Panc1 (cell line): ENCODE measurements around the gene BAIAP3.

Experiments
- CTCF ChIP-seq: fragments of 450-650 bp; IDR thresholded peaks from 2 replicates; pipeline ENCODE4 v1.5.1; 2017; ENCODE audit warnings: mild to moderate bottlenecking
- POLR2AphosphoS5 ChIP-seq: IDR thresholded peaks from 2 replicates; pipeline ENCODE4 v1.6.1; 2012; ENCODE audit warnings: mild to moderate bottlenecking, low read depth, low read length, moderate library complexity

- TF ChIP-seq CTCF (no peak), POLR2AphosphoS5 (no peak)
Observed at GRCh38 chr16:1314399-1315068, 18.9 kb upstream of the BAIAP3 start.
